ENCODE results near the gene RAI1. TPM values are rescaled to one million over a fixed set of nuclear protein-coding genes. Genes with fewer than 3 reads are reported as not detected.

RAI1 gene
- total RNA-seq, 4 donors from 2014 or later: 20.3 to 46.1 (median 30.4) TPM

DNA sequence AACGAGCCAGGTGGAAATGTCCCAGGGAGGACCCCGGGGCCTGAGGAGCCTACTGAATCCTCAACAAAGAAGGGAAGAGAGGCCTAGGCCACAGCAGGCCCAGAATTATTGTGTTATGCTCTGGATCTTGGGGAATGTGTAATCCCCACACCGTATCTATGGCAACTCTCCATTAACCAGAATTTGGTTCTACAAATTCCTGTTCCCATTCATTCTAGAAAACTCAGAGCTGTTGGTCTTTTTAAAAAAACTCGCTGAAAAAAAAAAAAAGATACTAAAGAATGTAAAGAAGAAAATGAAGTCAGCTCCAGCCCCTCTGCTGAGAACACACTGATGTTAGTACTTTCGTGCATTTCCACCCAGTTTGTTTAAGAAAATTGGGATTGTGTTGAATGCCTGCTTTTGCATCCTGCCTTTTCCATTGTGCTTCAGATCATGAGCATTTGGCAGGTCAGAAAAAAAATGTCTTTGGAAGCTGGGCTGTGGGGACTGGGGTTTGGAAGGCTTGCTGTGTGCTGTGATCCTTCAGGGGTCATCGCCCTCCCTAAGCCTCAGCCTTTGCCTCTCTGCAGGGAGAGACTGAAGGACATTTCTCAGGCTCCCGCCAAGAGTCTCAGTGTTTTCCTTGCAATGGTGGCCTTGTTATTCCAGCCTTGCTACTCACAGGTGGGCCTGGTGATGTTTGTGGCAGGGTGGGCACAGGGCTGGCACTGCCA lies 86.1 kb downstream of the RAI1 start:
- Histone ChIP-seq H3K27me3 (no peaks in the 10 kb centered on the region), H3K36me3 (no peaks in the 10 kb centered on the region), H3K9me3 (no peaks in the 10 kb centered on the region), H3K4me3 (no peak overlapping the region), H3K4me1 (peaks cover 38% of the 10 kb centered on the region), H3K27ac (peak overlapping the region; percentile 32)
- 89% methylated on average over 5 of the region's 7 CpGs for WGBS
- no peak for DNase-seq (ENCODE audit: low spot score in 2 of 2)
- TF ChIP-seq, protein P1, sequence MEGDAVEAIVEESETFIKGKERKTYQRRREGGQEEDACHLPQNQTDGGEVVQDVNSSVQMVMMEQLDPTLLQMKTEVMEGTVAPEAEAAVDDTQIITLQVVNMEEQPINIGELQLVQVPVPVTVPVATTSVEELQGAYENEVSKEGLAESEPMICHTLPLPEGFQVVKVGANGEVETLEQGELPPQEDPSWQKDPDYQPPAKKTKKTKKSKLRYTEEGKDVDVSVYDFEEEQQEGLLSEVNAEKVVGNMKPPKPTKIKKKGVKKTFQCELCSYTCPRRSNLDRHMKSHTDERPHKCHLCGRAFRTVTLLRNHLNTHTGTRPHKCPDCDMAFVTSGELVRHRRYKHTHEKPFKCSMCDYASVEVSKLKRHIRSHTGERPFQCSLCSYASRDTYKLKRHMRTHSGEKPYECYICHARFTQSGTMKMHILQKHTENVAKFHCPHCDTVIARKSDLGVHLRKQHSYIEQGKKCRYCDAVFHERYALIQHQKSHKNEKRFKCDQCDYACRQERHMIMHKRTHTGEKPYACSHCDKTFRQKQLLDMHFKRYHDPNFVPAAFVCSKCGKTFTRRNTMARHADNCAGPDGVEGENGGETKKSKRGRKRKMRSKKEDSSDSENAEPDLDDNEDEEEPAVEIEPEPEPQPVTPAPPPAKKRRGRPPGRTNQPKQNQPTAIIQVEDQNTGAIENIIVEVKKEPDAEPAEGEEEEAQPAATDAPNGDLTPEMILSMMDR (IDR thresholded peaks at IDR 0.05): no peak
- TF ChIP-seq EP300 (IDR thresholded peaks at IDR 0.05) (no peak), POLR2A (IDR thresholded peaks at IDR 0.05) (no peak), POLR2AphosphoS5 (IDR thresholded peaks at IDR 0.05) (no peak)

DNA sequence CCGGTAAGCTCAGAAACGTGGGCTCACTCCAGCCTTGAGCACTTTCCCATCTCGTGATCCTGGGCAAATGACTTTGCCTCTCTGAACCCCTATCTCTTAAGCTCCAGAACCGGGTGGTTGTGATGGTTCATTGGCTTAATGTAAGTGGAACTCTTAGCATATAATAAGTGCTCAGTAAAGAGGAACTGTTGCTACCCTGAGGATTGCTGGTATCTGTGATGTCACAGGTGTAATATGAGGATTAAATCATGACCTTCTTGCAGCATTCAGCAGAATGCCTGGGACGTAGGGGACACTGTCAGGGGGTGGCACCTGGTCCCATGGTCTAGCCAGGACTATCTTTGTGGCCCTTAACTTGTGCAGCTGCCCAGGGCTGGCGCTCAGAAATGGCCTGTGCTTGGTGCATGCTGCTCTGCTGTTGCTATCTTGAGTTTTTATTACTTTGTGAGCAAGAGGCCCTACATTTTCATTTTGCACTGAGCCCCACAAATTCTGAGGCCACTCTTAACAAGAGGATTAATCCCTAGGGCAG lies 86.7 kb downstream of the RAI1 start:
- Histone ChIP-seq H3K27me3 (no peaks in the 10 kb centered on the region), H3K36me3 (no peaks in the 10 kb centered on the region), H3K9me3 (no peaks in the 10 kb centered on the region), H3K4me1 (peaks cover 37% of the 10 kb centered on the region), H3K4me3 (no peak overlapping the region), H3K27ac (no peak overlapping the region)
- TF ChIP-seq, protein P1 (IDR thresholded peaks at IDR 0.05): no peak
- TF ChIP-seq POLR2A (IDR thresholded peaks at IDR 0.05) (no peak), EP300 (IDR thresholded peaks at IDR 0.05) (no peak), POLR2AphosphoS5 (IDR thresholded peaks at IDR 0.05) (no peak)
- no peak for DNase-seq (ENCODE audit: low spot score in 2 of 2)
- WGBS: 90% methylated on average over 6 of the region's 6 CpGs

DNA sequence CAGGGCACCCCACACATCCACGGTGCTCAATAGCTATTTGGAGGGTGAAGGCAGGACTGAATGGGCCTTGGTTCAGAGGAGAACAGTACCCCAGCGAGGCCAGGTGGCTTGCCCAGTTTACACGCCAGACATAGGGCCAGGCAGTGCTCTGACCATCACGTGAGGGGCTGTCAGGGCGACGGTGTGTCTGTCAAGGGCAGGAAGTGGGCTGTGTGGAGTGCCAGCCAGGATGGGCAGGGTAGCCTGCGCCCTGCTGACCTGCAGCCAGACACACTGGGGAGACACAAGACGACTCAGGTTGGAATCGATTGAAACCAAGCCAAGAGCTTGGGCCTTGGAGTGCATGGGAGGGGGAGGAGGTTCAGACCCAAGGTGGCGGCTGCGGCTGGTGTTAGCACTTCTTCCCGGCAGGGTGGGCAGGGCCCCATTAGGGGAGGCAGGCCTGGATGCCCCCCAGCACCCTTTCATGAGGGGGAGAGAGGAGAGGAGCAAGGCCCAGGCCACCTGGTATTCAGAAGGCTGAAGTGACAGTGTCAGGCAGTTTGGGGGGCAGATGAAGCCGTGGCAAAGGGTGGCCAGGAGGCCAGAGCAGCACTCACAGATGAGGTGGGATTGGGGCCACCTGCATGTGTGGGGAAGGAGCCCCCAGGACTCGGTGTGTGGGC lies 87.3 kb downstream of the RAI1 start:
- Histone ChIP-seq H3K27me3 (no peaks in the 10 kb centered on the region), H3K4me1 (peaks cover 35% of the 10 kb centered on the region), H3K36me3 (no peaks in the 10 kb centered on the region), H3K9me3 (no peaks in the 10 kb centered on the region), H3K4me3 (no peak overlapping the region), H3K27ac (no peak overlapping the region)
- DNase-seq (ENCODE audit: low spot score in 2 of 2): no peak
- TF ChIP-seq, protein P1 (IDR thresholded peaks at IDR 0.05): no peak
- 70% methylated on average over 14 of the region's 14 CpGs for WGBS

DNA sequence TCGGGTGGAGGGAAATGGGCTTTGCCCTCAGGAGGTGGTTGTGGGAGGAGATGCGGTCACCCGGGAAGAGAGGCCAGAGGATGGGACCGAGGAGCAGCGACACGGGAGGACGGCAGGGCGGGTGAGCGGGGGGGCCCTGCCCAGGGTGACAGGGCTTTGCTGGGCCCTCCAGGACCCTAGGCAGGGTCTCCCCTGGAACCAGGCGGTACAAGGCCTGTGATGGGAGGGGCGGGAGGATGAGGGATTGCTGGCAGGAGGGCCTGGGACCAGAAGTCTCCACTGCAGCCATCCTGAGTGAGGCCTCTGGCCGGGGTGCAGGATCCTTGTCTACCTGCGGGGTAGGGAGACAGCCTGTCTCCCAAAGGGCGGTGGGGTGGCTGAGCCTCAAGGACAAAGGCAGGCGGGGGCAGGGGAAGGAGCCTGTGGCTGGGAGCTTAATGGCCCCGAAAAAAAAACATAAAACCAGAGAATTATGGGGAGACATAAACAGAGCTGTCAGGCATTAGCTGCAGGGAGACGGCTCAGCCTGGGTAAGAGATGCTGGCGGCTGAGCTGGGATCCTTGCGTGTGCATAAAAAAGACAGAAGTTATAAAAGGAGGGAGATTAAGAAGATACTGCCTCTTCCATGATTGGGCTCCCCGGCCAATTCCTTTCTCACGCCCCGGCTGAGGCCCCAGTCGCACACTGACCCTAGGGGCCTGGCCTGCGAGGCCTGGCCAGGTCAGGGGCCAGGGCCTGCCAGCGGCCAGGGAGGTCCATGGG lies 88.8 kb downstream of the RAI1 start:
- 81% methylated on average over 25 of the region's 25 CpGs for WGBS
- H3K27ac ChIP-seq: no peak overlapping the region
- H3K27me3 ChIP-seq: no peaks in the 10 kb centered on the region
- peaks cover 44% of the 10 kb centered on the region for H3K4me1 ChIP-seq
- no peaks in the 10 kb centered on the region for H3K36me3 ChIP-seq
- TF ChIP-seq EP300 (IDR thresholded peaks at IDR 0.05) (no peak), POLR2A (IDR thresholded peaks at IDR 0.05) (no peak), POLR2AphosphoS5 (IDR thresholded peaks at IDR 0.05) (no peak)
- TF ChIP-seq, protein P1 (IDR thresholded peaks at IDR 0.05): no peak
- H3K9me3 ChIP-seq: no peaks in the 10 kb centered on the region
- no peak for DNase-seq (ENCODE audit: low spot score in 2 of 2)
- no peak overlapping the region for H3K4me3 ChIP-seq

DNA sequence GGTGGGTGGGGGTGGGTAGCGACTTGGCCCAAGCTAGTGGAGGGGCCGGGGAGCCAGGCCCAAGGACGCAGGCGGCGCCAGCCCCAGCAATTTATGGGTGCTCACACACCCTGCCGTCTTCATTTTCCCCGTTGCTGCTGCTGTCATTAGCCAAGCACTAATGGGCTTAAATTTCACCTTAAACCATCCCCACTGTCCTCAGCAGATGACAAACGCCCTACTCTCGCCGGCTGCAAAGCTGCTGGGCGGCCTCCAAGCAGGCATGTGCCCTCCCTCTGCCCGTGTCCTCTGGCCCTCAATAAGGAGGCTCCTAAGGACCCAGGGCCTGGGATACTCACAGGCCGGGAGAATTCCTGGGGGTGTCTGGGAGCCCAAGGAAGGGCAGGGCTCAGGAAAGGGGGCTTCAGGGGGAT lies 89.4 kb downstream of the RAI1 start:
- no peaks in the 10 kb centered on the region for H3K36me3 ChIP-seq
- DNase-seq (ENCODE audit: low spot score in 2 of 2): no peak
- peaks cover 38% of the 10 kb centered on the region for H3K4me1 ChIP-seq
- H3K27me3 ChIP-seq: no peaks in the 10 kb centered on the region
- WGBS: 79% methylated on average over 9 of the region's 13 CpGs
- H3K4me3 ChIP-seq: no peak overlapping the region
- TF ChIP-seq EP300 (IDR thresholded peaks at IDR 0.05) (no peak), POLR2AphosphoS5 (IDR thresholded peaks at IDR 0.05) (no peak)
- TF ChIP-seq, protein P1 (IDR thresholded peaks at IDR 0.05): no peak
- no peak overlapping the region for H3K27ac ChIP-seq
- H3K9me3 ChIP-seq: no peaks in the 10 kb centered on the region

Measured in suprapubic skin (tissue), 4 donors.